Bone marrow (tissue), 2 donors: ENCODE data around the gene FAM163A.
"Not testable (repeated sequence)": the region's sequence is repeated elsewhere in the genome, so short reads cannot be mapped to it uniquely, and the experiment has no call there.

ENCODE experiments used
- DNase-seq, 2 donors: peaks; one replicate each; lab custom pipeline; 2025; lab: John Stamatoyannopoulos, UW

The FAM163A gene

DNA sequence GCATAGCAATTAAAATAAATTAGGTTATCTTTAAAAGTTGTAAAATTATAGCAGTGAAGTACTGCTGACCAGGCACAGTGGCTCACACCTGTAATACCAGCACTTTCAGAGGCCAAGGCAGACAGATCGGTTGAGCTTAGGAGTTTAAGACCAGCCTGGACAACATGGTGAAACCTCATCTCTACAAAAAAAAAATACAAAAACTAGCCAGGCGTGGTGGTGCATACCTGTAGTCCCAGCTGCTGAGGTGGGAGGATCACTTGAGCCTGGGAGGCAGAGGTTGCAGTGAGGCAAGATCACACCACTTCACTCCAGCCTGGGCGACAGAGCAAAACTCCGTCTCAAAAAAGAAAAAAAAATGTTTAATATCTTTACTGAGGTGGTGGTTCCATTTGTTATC lies 112.7 kb downstream of the FAM163A start:
- DNase-seq, result not testable (repeated sequence)

DNA sequence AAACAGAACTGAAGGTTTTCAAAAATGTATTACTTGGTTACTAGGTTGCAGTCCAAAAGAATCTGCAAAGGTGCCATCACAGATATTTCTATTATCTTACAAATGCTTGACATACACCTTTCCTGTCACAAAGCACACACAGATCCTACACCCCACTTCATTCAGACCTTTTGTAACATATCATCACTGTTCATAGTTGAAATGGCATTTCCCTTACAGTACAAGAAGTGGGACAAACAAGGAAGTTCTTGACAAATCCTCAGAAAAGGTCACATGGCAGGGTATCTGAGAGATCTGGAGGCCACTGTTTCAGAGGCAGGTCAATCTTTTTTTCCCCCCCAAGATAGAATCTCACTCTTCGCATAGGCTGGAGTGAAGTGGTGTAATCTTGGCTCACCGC lies 113.2 kb downstream of the FAM163A start:
- DNase-seq, result no peak

DNA sequence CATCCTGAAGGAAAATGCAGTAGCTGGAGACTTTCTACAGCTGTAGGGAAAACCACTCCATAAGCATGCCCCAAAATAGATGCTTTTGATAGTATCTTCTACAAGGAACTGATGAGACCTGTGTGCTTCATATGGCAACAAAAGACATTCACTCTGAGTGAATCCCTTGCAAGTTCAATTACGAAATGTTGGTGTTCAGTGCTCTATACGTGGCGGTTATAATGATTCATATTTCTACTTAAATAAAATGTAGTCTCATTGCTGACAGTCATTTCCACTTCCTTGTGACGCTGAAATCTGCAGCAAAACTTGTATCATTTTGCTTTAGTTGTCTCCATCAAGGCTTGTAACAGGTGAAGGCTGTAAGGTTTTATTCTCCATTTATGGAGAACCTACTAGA lies 113.9 kb downstream of the FAM163A start:
- DNase-seq, result no peak

DNA sequence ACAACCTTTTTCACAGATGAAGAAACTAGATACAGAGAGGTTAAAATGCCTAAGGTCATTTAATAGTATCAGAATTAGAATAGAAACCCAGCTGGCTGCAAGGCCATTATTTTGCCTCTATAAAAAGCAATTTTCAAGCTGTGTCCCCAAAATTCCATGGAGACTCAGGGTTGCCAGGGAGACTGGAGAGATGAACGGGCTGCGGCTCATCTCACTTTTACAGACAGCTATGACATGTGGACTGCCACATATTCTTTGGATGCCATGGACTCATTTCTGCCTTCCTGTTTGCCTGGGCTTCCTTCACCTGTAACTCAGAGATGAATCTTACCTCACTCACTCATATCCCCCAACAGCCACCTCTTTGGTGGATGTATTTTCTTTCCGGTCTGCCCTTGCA lies 117.6 kb downstream of the FAM163A start:
- DNase-seq, result no peak

DNA sequence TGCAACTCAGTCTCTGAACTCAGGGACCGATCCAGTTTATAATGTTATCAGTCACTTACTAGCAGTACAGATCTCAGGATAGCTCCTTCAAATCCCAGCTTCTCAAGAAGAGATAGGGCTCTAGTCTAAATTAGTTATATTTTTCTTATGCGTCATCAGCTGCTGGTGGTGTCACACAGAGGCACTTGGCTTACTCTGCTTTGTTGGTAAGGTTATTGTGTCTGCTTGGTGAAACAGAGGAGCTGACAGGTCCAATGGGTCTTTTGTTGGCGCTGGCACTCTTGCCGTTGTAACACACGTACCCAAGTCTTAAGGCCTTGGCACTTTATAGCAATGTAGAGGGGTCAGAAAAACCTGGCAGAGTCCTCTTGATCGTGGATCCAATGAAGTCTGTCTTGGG lies 122.3 kb downstream of the FAM163A start:
- DNase-seq, result no peak
